GDM1 (cell line): ENCODE results near the gene PSMA2.

ENCODE experiments used
- DNase-seq: peaks from one replicate; lab custom pipeline; 2025; lab: John Stamatoyannopoulos, UW

Gene PSMA2

GRCh38 chr7:42931834-42932651 is at the start of gene PSMA2, which contains the start of gene MRPL32:
TSS of gene PSMA2 (minus strand) at chr7:42932174. CDS start at chr7:42932158, 16 bp downstream.
TSS of gene MRPL32 (plus strand) at chr7:42932376. CDS start at chr7:42932387, 11 bp downstream.
- DNase-seq = peak; percentile 94

- DNase-seq = no peak
Measured at GRCh38 chr7:42981601-42982000, 49.6 kb upstream of the PSMA2 start.

GRCh38 chr7:42980514-42980913 is 48.5 kb upstream of the PSMA2 start:
- no peak for DNase-seq

GRCh38 chr7:42980084-42980483 is 48.1 kb upstream of the PSMA2 start:
- DNase-seq = no peak

- no peak for DNase-seq
Measured at GRCh38 chr7:42978496-42978895, 46.5 kb upstream of the PSMA2 start.

- DNase-seq = no peak
Measured at GRCh38 chr7:42976371-42976770, 44.4 kb upstream of the PSMA2 start.

- DNase-seq = no peak
Measured at GRCh38 chr7:42972699-42973500, 40.9 kb upstream of the PSMA2 start.

GRCh38 chr7:42967391-42967790 is 35.4 kb upstream of the PSMA2 start:
- DNase-seq = no peak

- DNase-seq = no peak
Measured at GRCh38 chr7:42964849-42965805, 33.2 kb upstream of the PSMA2 start.

GRCh38 chr7:42964293-42964692 is 32.3 kb upstream of the PSMA2 start:
- DNase-seq = no peak

GRCh38 chr7:42961170-42961569 is 29.2 kb upstream of the PSMA2 start:
- no peak for DNase-seq

GRCh38 chr7:42960762-42961161 is 28.8 kb upstream of the PSMA2 start:
- no peak for DNase-seq

GRCh38 chr7:42959549-42959948 is 27.6 kb upstream of the PSMA2 start:
- no peak for DNase-seq

GRCh38 chr7:42956062-42956461 is 24.1 kb upstream of the PSMA2 start:
- no peak for DNase-seq

GRCh38 chr7:42953994-42954393 is 22.0 kb upstream of the PSMA2 start:
- DNase-seq = no peak

GRCh38 chr7:42952328-42952727 is 20.4 kb upstream of the PSMA2 start:
- no peak for DNase-seq

- no peak for DNase-seq
Measured at GRCh38 chr7:42950417-42950816, 18.4 kb upstream of the PSMA2 start.

GRCh38 chr7:42947521-42947920 is 15.5 kb upstream of the PSMA2 start:
- no peak for DNase-seq

- no peak for DNase-seq
Measured at GRCh38 chr7:42946627-42946950, 14.6 kb upstream of the PSMA2 start.

- no peak for DNase-seq
Measured at GRCh38 chr7:42945821-42946626, 14.1 kb upstream of the PSMA2 start.
